ENCODE measurements around the gene NCR2. TPM values are rescaled to one million over a fixed set of nuclear protein-coding genes. Genes with fewer than 3 reads are reported as not detected.

Gene NCR2
- total and polyA plus RNA-seq, 9 of the 15 experiments (the other 6 are each of a cell fraction or from before 2014, with no cell fraction given) = not detected

DNA sequence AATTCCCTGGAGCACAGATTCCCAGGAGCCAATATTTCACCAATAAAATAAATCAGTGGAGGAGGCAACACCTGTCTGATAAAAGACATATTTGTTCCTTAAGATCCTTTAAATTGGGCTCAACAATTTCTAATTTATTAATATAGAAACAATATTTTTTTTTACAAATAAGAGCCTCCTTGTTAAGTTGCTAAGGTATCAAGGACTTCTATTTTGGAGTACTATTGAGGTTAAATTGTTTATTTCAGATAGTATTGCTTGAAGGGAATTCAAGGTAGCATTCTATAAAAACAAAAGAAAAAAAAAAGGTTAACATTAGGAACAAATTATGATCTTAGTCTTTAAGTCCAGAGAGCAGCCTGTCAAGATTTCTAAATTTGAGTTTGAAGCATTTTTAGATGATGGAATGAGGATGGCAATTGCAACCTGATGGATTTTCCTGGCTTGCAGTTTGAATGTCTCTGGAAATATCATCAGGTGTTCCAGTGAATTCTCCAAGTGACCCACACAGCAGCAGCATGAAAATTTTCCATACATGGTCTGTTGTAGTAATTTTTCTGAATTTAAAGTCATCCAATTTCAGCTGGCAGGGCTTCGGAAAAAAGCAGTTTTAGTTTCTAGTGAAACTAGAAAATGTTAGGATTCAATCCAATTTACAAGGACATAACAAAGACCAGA, 19.3 kb upstream of the NCR2 start:
- H3K4me3 ChIP-seq = no peak overlapping the region
- no peaks in the 10 kb centered on the region for H4K20me1 ChIP-seq (replicated peaks; ENCODE audit: control insufficient read depth, insufficient read depth, low read length)
- no peaks in the 10 kb centered on the region for H3K79me2 ChIP-seq (ENCODE audit: control insufficient read depth, insufficient read depth, low read length)
- no peak overlapping the region for H3K9ac ChIP-seq (ENCODE audit: insufficient read depth in 1 of 2, low read depth in 2 of 2, low read length in 2 of 2)
- in situ Hi-C loops (cut with MboI) (no loop called here), intact Hi-C loops (cut with micrococcal nuclease) (loop anchor here (5.0 kb wide), 2 partner anchors 124 to 244 kb away; partner anchors contain the start of genes NFYA and OARD1)
- DNase-seq (ENCODE audit: extremely low read depth in 1 of 4, low spot score in 3 of 4) = no peak
- H2AFZ ChIP-seq (ENCODE audit: low read depth, low read length) = no peak overlapping the region
- TF ChIP-seq RFX1 (IDR thresholded peaks at IDR 0.05) (peak; percentile 53), NR1H2 (CRISPR knock-in tag; IDR thresholded peaks at IDR 0.05) (no peak), HNRNPUL1 (IDR thresholded peaks at IDR 0.05; ENCODE audit: low read length) (no peak), MYNN (IDR thresholded peaks at IDR 0.05) (peak; percentile 96), MYNN (CRISPR knock-in tag; IDR thresholded peaks at IDR 0.05) (no peak), SAP30 (IDR thresholded peaks at IDR 0.05; ENCODE audit: borderline replicate concordance, insufficient read depth, low read depth, low read length, poor library complexity, severe bottlenecking) (no peak), U2AF2 (optimal IDR thresholded peaks at IDR 0.05; ENCODE audit: low read depth, low read length) (no peak), FOXK1 (CRISPR knock-in tag; IDR thresholded peaks at IDR 0.05; ENCODE audit: borderline replicate concordance) (no peak)
- TF ChIP-seq, protein P1, sequence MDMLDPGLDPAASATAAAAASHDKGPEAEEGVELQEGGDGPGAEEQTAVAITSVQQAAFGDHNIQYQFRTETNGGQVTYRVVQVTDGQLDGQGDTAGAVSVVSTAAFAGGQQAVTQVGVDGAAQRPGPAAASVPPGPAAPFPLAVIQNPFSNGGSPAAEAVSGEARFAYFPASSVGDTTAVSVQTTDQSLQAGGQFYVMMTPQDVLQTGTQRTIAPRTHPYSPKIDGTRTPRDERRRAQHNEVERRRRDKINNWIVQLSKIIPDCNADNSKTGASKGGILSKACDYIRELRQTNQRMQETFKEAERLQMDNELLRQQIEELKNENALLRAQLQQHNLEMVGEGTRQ (CRISPR knock-in tag; IDR thresholded peaks at IDR 0.05) = no peak
- TF ChIP-seq, protein P2, sequence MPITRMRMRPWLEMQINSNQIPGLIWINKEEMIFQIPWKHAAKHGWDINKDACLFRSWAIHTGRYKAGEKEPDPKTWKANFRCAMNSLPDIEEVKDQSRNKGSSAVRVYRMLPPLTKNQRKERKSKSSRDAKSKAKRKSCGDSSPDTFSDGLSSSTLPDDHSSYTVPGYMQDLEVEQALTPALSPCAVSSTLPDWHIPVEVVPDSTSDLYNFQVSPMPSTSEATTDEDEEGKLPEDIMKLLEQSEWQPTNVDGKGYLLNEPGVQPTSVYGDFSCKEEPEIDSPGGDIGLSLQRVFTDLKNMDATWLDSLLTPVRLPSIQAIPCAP (CRISPR knock-in tag; IDR thresholded peaks at IDR 0.05; ENCODE audit: borderline replicate concordance) = no peak
- TF ChIP-seq, protein P3, sequence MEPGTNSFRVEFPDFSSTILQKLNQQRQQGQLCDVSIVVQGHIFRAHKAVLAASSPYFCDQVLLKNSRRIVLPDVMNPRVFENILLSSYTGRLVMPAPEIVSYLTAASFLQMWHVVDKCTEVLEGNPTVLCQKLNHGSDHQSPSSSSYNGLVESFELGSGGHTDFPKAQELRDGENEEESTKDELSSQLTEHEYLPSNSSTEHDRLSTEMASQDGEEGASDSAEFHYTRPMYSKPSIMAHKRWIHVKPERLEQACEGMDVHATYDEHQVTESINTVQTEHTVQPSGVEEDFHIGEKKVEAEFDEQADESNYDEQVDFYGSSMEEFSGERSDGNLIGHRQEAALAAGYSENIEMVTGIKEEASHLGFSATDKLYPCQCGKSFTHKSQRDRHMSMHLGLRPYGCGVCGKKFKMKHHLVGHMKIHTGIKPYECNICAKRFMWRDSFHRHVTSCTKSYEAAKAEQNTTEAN (CRISPR knock-in tag; IDR thresholded peaks at IDR 0.05) = no peak
- H3K27me3 ChIP-seq (ENCODE audit: control insufficient read depth in 2 of 2, insufficient read depth in 2 of 2, low read length in 2 of 2) = peaks cover 5 to 8% of the 10 kb centered on the region in 2 experiments; a peak in 3 of 5 replicates
- no TSS peak for BruUV-seq (replicated peaks)
- CTCF ChIA-PET (ENCODE audit: low intra/inter-chr PET ratio) = interaction anchor here (0.8 kb wide), 1 partner anchor 10 kb away, joined by 3 read pairs; no protein-coding TSS in a partner anchor
- POLR2A ChIA-PET = interaction anchor here (0.8 kb wide), 1 partner anchor 146 kb away, joined by 3 read pairs; no protein-coding TSS in a partner anchor
- H3K4me2 ChIP-seq (ENCODE audit: insufficient read depth, low read length) = no peak overlapping the region
- WGBS (ENCODE audit: insufficient coverage, low coverage, missing lambda C conversion rate) = 5% methylated on average over 1 of the region's 1 CpG
- H3K36me3 ChIP-seq (ENCODE audit: control insufficient read depth, insufficient read depth, low read length) = no peaks in the 10 kb centered on the region
- H3K9me1 ChIP-seq (ENCODE audit: control insufficient read depth, insufficient read depth, low read length) = no peaks in the 10 kb centered on the region
- no peak for FAIRE-seq
- H3K9me3 ChIP-seq (replicated peaks; ENCODE audit: control insufficient read depth, insufficient read depth, low read depth, low read length) = no peaks in the 10 kb centered on the region
- no peak overlapping the region for H3K27ac ChIP-seq (ENCODE audit: extremely low read depth, low read depth, low read length)
- H3K4me1 ChIP-seq (replicated peaks in 1 of 2; ENCODE audit: control insufficient read depth in 2 of 2, insufficient read depth in 2 of 2, low read length in 2 of 2) = peaks cover 8 to 21% of the 10 kb centered on the region in 2 experiments; a peak in 4 of 5 replicates
- no peak for ATAC-seq
